MM.1S (cell line): ENCODE measurements around the gene APEH.

Experiments used
- EZH2 ChIP-seq: fragments of 300-600 bp; sonication (generic); optimal IDR thresholded peaks from 2 replicates; pipeline ENCODE3; 2017; ENCODE audit warnings: low read depth, mild to moderate bottlenecking, antibody characterized with exemption, low read length, mixed read lengths
- EZH2phosphoT487 ChIP-seq: fragments of 300-600 bp; sonication (generic); IDR thresholded peaks from 2 replicates; pipeline ENCODE4 v1.6.1; 2018; ENCODE audit warnings: antibody characterized with exemption, low read length
- TF ChIP-seq, protein P1 (sequence below): fragments of 300-600 bp; sonication (generic); IDR thresholded peaks from 2 replicates; pipeline ENCODE4 v1.5.1; 2016; ENCODE audit warnings: antibody characterized with exemption, low read length, mixed read lengths

DNA sequence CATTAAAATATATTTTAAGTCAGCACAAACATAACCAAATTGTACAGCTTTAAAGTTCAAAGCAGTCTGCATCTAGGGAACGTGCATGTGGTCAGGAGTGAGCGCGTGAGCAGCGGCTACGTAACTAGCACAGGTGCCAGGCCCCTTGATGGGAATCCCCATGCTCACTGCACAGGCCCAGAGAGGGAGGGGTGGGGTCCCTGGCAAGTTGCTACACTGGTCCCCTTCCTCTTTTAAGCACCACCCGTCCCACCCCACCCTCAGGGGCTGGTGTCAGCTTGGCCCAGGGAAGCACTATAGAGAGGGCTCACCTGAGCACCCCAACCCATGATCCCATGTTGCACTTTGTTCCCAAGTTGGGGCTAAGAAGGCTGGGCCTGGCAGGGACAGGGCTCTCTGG, 50.4 kb downstream of the APEH start:
- TF ChIP-seq, protein P1, sequence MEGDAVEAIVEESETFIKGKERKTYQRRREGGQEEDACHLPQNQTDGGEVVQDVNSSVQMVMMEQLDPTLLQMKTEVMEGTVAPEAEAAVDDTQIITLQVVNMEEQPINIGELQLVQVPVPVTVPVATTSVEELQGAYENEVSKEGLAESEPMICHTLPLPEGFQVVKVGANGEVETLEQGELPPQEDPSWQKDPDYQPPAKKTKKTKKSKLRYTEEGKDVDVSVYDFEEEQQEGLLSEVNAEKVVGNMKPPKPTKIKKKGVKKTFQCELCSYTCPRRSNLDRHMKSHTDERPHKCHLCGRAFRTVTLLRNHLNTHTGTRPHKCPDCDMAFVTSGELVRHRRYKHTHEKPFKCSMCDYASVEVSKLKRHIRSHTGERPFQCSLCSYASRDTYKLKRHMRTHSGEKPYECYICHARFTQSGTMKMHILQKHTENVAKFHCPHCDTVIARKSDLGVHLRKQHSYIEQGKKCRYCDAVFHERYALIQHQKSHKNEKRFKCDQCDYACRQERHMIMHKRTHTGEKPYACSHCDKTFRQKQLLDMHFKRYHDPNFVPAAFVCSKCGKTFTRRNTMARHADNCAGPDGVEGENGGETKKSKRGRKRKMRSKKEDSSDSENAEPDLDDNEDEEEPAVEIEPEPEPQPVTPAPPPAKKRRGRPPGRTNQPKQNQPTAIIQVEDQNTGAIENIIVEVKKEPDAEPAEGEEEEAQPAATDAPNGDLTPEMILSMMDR, result no peak
- TF ChIP-seq EZH2, result no peak
- no peak for TF ChIP-seq EZH2phosphoT487
